ENCODE data around the gene UBN1. TPM values are rescaled to one million over a fixed set of nuclear protein-coding genes. Genes with fewer than 3 reads are reported as not detected.

UBN1 gene
- total RNA-seq, 2 donors from 2014 or later = 43.8 to 55.9 TPM

Other genes starting within 250 kb of the UBN1 start
- 10 to 100 TPM; 17.4 to 27.9 TPM for gene UBALD1, start 232.6 kb upstream of the UBN1 start, total RNA-seq
- 100 to 1,000 TPM in 1 of 2 donors, 10 to 100 TPM in 1; 86.9 to 105 TPM for gene MGRN1, start 222.7 kb upstream of the UBN1 start, total RNA-seq
- 10 to 100 TPM; 37.3 to 57.0 TPM for gene NUDT16L1, start 153.9 kb upstream of the UBN1 start, total RNA-seq
- 10 to 100 TPM; 19.0 to 39.1 TPM for gene ANKS3, start 113.2 kb upstream of the UBN1 start, total RNA-seq
- under 1 TPM in 1 of 2 donors, not detected in 1; 0.53 TPM for gene DNAAF8, start 112.9 kb upstream of the UBN1 start, total RNA-seq
- gene ZNF500, start 80.3 kb upstream of the UBN1 start, total RNA-seq = 10 to 100 TPM; 12.2 to 20.9 TPM
- gene SEPTIN12, start 59.1 kb upstream of the UBN1 start, total RNA-seq = not detected
- not detected for gene SMIM22, start 52.1 kb upstream of the UBN1 start, total RNA-seq
- gene ROGDI, start 44.8 kb upstream of the UBN1 start, total RNA-seq = 1 to 10 TPM; 3.8 to 7.1 TPM
- gene GLYR1, start 193 bp upstream of the UBN1 start, total RNA-seq = 100 to 1,000 TPM; 126 to 156 TPM
- gene PPL, start 89.7 kb downstream of the UBN1 start, total RNA-seq = not detected
- gene SEC14L5, start 110.8 kb downstream of the UBN1 start, total RNA-seq = not detected
- 10 to 100 TPM; 10.1 to 17.4 TPM for gene NAGPA, start 186.5 kb downstream of the UBN1 start, total RNA-seq
- not detected for gene C16orf89, start 218.5 kb downstream of the UBN1 start, total RNA-seq
- gene ALG1, start 224.4 kb downstream of the UBN1 start, total RNA-seq = 10 to 100 TPM; 24.3 to 37.3 TPM

All from natural killer cell treated with Interleukin-12 subunit alpha and Interleukin-12 subunit beta and Interleukin-15 and Interleukin-18, amount 100 ng/mL, for 72 hours (primary cell).